ENCODE measurements around the gene TCEA3. TPM values are rescaled to one million over a fixed set of nuclear protein-coding genes. Genes with fewer than 3 reads are reported as not detected.

Gene TCEA3
- total RNA-seq, 2 experiments from 2014 or later, result 7.0 to 8.3 TPM

DNA sequence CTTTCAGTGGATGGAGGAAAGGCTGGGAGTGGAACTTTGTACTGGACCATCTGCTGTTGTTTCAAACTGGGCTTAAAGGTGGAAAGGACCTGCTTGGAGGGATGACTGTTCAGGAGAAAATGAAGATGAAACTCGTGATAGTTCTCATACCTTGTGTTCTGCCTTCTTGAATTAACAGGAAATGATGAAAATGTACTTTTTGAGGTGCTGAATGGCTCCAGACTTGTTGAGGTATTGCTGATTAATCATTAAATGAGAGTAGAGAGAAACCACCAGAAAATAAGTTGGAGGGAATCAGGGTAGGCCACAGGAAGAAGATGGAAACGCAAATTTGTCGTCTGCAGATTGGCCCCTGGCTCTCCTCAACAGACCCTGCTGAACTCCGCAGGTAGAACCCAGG, 28.7 kb downstream of the TCEA3 start:
- no peak for DNase-seq
- H3K4me1 Mint-ChIP-seq (ENCODE audit: low read depth), result peaks cover 4% of the 10 kb centered on the region
- peak; percentile 24 for ATAC-seq
- CTCF ChIA-PET, result interaction anchor here (3.0 kb wide), 1 partner anchor 9 kb away, joined by 13 read pairs; no protein-coding TSS in a partner anchor
- POLR2A ChIA-PET, result interaction anchor here (1.4 kb wide), 1 partner anchor 26 kb away, joined by 4 read pairs; the partner anchor contains the start of gene ZNF436
- intact Hi-C loops (cut with micrococcal nuclease), result no loop called here
- H3K27ac Mint-ChIP-seq, result peak overlapping the region; percentile 25
- no peaks in the 10 kb centered on the region for H3K27me3 Mint-ChIP-seq
- TF ChIP-seq, protein P1, sequence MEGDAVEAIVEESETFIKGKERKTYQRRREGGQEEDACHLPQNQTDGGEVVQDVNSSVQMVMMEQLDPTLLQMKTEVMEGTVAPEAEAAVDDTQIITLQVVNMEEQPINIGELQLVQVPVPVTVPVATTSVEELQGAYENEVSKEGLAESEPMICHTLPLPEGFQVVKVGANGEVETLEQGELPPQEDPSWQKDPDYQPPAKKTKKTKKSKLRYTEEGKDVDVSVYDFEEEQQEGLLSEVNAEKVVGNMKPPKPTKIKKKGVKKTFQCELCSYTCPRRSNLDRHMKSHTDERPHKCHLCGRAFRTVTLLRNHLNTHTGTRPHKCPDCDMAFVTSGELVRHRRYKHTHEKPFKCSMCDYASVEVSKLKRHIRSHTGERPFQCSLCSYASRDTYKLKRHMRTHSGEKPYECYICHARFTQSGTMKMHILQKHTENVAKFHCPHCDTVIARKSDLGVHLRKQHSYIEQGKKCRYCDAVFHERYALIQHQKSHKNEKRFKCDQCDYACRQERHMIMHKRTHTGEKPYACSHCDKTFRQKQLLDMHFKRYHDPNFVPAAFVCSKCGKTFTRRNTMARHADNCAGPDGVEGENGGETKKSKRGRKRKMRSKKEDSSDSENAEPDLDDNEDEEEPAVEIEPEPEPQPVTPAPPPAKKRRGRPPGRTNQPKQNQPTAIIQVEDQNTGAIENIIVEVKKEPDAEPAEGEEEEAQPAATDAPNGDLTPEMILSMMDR (IDR thresholded peaks at IDR 0.05), result no peak
- H3K9me3 Mint-ChIP-seq, result no peaks in the 10 kb centered on the region
- no peaks in the 10 kb centered on the region for H3K36me3 Mint-ChIP-seq (ENCODE audit: low read depth)
- H3K4me3 Mint-ChIP-seq, result no peak overlapping the region

DNA sequence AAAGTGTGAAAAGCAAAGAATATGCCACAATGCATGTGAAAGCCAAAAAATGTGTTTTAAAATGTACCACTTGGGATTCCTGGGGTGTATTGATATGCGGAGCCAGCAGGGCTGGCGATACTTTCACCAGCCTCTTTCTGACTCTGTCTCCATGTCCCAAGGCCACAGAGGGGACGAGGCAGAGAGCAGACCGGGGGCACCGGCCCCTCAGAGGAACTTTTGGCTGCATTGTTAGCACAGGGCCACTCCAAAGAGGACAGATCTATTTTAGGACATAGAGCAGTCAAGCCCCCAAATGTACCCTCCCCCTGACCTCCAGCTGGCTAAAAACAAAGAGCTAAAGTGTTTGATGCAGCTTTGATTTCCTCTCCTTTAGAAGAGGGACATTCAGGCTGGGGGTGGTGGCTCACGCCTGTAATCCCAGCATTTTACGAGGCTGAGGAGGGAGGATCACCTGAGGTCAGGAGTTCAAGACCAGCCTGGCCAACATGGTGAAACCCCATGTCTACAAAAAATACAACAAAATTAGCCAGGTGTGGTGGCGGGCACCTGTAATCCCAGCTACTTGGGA, 29.3 kb downstream of the TCEA3 start:
- Mint-ChIP-seq H3K27me3 (no peaks in the 10 kb centered on the region), H3K4me1 (ENCODE audit: low read depth) (peaks cover 4% of the 10 kb centered on the region), H3K27ac (no peak overlapping the region), H3K4me3 (no peak overlapping the region), H3K9me3 (no peaks in the 10 kb centered on the region), H3K36me3 (ENCODE audit: low read depth) (no peaks in the 10 kb centered on the region)
- CTCF ChIA-PET, result interaction anchor here (1.1 to 3.0 kb wide), 2 partner anchors 9 to 102 kb away, joined by 3 to 13 read pairs; no protein-coding TSS in a partner anchor
- ATAC-seq, result no peak
- DNase-seq, result no peak
- POLR2A ChIA-PET, result interaction anchor here (1.4 kb wide), 1 partner anchor 25 kb away, joined by 4 read pairs; the partner anchor contains the start of gene ZNF436
- TF ChIP-seq, protein P1 (IDR thresholded peaks at IDR 0.05), result no peak
- intact Hi-C loops (cut with micrococcal nuclease), result no loop called here

DNA sequence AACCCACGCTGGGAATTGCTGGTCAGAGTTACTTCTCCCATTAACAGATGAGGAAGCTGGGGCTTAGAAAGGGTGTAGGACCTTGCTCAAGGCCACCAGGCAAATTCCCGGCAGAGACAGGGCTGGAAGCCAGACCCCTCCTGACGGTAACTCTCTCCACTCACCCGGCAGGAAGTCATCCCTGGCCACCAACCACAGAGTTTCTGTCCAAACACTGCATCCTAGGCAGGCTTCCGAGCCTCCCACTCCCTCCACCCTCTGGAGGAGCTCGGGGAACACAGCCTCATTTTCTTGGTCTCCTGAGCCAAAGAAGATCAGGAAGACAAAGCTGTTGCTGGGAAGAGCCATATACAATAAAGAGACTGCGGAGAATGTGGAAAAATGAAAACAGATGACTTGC, 29.9 kb downstream of the TCEA3 start:
- Mint-ChIP-seq H3K9me3 (no peaks in the 10 kb centered on the region), H3K36me3 (ENCODE audit: low read depth) (no peaks in the 10 kb centered on the region), H3K4me3 (no peak overlapping the region), H3K27ac (no peak overlapping the region), H3K4me1 (ENCODE audit: low read depth) (peaks cover 4% of the 10 kb centered on the region), H3K27me3 (no peaks in the 10 kb centered on the region)
- TF ChIP-seq, protein P1 (IDR thresholded peaks at IDR 0.05), result no peak
- ChIA-PET POLR2A (interaction anchor here (1.4 kb wide), 1 partner anchor 24 kb away, joined by 4 read pairs; the partner anchor contains the start of gene ZNF436), CTCF (interaction anchor here (0.6 to 3.0 kb wide), 3 partner anchors 10 to 118 kb away, joined by 3 to 13 read pairs (median 3); no protein-coding TSS in a partner anchor)
- no peak for DNase-seq
- ATAC-seq, result no peak
- intact Hi-C loops (cut with micrococcal nuclease), result no loop called here

DNA sequence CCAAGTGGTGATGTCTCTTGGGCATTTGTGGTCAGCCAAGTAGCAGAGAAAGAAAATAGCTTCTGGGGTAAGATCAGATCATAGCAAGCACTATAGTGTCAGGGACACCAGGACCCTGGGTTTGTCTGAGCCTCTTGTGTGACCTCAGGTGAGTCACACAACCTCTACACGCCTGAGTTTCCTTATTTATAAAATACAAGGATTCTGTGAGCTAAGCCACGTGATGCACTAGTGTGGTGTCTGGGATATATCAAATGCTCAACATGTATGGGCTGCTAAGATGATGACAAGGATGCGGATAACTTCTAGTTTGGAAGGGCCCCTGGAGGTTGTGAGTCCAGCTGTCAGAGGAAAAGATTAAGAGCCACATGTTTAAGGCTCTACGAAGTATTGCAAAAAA, 30.4 kb downstream of the TCEA3 start:
- Mint-ChIP-seq H3K9me3 (no peaks in the 10 kb centered on the region), H3K36me3 (ENCODE audit: low read depth) (no peaks in the 10 kb centered on the region), H3K27ac (no peak overlapping the region), H3K4me3 (no peak overlapping the region), H3K27me3 (no peaks in the 10 kb centered on the region), H3K4me1 (ENCODE audit: low read depth) (peaks cover 4% of the 10 kb centered on the region)
- no peak for ATAC-seq
- no peak for DNase-seq
- POLR2A ChIA-PET, result interaction anchor here (1.4 kb wide), 1 partner anchor 24 kb away, joined by 4 read pairs; the partner anchor contains the start of gene ZNF436
- CTCF ChIA-PET, result interaction anchor here (0.6 to 3.0 kb wide), 3 partner anchors 10 to 118 kb away, joined by 3 to 13 read pairs (median 3); no protein-coding TSS in a partner anchor
- intact Hi-C loops (cut with micrococcal nuclease), result no loop called here
- TF ChIP-seq, protein P1 (IDR thresholded peaks at IDR 0.05), result no peak

DNA sequence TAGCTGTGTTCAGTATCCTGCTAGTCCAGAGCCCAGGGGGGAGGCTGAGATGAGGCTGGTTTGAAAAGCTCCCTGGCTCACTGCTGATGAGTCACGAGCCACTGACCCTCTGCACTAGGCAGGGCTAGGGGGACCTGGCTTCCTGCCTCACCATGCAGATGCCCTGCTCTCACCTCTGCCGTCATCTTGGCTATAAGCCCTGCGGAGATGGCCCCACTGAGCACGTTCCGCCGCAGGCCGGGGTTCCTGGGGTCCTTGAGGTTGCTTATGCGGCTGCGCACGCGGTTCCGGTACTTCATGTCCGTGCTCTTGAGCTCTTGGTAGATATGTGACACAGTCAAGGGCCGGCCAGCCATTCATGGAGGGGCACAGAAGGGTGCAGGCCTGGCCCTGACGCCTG, 30.8 kb downstream of the TCEA3 start:
- no peaks in the 10 kb centered on the region for H3K27me3 Mint-ChIP-seq
- peaks cover 4% of the 10 kb centered on the region for H3K4me1 Mint-ChIP-seq (ENCODE audit: low read depth)
- ChIA-PET POLR2A (no interaction called here), CTCF (interaction anchor here (1.1 to 3.0 kb wide), 2 partner anchors 11 to 264 kb away, joined by 3 to 13 read pairs; no protein-coding TSS in a partner anchor)
- DNase-seq (no peak), ATAC-seq (no peak)
- no peaks in the 10 kb centered on the region for H3K9me3 Mint-ChIP-seq
- no peak overlapping the region for H3K27ac Mint-ChIP-seq
- no peaks in the 10 kb centered on the region for H3K36me3 Mint-ChIP-seq (ENCODE audit: low read depth)
- intact Hi-C loops (cut with micrococcal nuclease), result no loop called here
- TF ChIP-seq, protein P1 (IDR thresholded peaks at IDR 0.05), result no peak
- no peak overlapping the region for H3K4me3 Mint-ChIP-seq
